Measurements from ENCODE around the gene MKKS. TPM values are rescaled to one million over a fixed set of nuclear protein-coding genes. Genes with fewer than 3 reads are reported as not detected.

The MKKS gene
- total RNA-seq, 2 experiments from 2014 or later = 7.1 to 7.5 TPM

DNA sequence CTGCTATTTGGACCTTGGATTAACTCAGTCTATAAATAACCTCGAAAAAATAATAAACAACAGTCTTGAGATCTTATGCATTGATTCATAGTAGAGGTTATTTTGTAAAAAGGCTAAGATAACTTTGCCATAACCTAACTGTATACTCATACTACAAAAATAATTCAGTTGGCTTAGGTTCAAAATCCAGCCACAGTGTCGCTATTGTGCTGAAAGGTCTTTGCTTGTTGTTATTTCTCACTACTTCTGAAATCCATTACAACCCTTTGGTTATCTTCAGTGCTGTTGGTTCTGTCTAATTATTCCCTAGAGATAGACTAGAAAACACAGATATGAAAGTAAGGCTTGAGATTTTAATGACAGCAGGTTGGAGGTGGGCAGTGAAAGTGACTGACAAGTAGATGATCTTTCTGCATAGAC, 74.4 kb downstream of the MKKS start:
- H3K36me3 Mint-ChIP-seq = no peaks in the 10 kb centered on the region
- CTCF ChIA-PET = interaction anchor here (2.6 kb wide), 1 partner anchor 43 kb away, joined by 11 read pairs; no protein-coding TSS in a partner anchor
- intact Hi-C loops (cut with micrococcal nuclease) = loop anchor here (2.0 kb wide), 2 partner anchors 43 to 381 kb away; no protein-coding TSS in a partner anchor

DNA sequence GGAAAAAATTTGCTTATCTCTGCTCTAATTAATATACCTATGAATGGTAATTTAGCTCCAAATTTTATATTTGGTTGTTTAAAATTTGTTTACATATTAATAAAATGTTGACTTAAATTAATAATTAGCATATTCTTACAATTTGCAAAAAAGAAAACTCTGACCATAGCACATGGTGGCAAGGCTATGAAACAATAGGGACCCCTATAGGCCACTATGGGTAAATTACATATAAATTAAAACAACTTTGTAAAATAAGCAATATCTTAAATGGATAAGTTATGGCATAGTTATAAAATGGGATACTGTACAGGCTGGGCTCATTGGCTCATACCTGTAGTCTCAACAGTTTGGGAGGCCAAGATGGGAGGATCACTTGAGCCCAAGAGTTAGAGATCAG, 76.0 kb downstream of the MKKS start:
- Mint-ChIP-seq H3K4me1 (ENCODE audit: low read depth) (peaks cover 5% of the 10 kb centered on the region), H3K27me3 (no peaks in the 10 kb centered on the region), H3K4me3 (no peak overlapping the region), H3K9me3 (no peaks in the 10 kb centered on the region), H3K36me3 (no peaks in the 10 kb centered on the region), H3K27ac (no peak overlapping the region)
- ChIA-PET CTCF (interaction anchor here (0.6 to 2.6 kb wide), 7 partner anchors 10 to 380 kb away, joined by 3 to 11 read pairs (median 4); no protein-coding TSS in a partner anchor), POLR2A (no interaction called here)
- DNase-seq = no peak
- intact Hi-C loops (cut with micrococcal nuclease) = loop anchor here (2.0 kb wide), 2 partner anchors 41 to 379 kb away; no protein-coding TSS in a partner anchor

More for the DNA sequence above, 74.4 kb downstream of the MKKS start:
- POLR2A ChIA-PET = no interaction called here
- Mint-ChIP-seq H3K9me3 (no peaks in the 10 kb centered on the region), H3K27ac (no peak overlapping the region), H3K4me1 (ENCODE audit: low read depth) (no peaks in the 10 kb centered on the region), H3K4me3 (no peak overlapping the region), H3K27me3 (peaks cover 2% of the 10 kb centered on the region)
- no peak for DNase-seq

GRCh38 chr20:10357061-10357708, 76.8 kb downstream of the MKKS start:
- POLR2A ChIA-PET = no interaction called here

GRCh38 chr20:10356628-10357027, 77.4 kb downstream of the MKKS start:
- no peaks in the 10 kb centered on the region for H3K36me3 Mint-ChIP-seq
- no peaks in the 10 kb centered on the region for H3K27me3 Mint-ChIP-seq
- H3K4me3 Mint-ChIP-seq = no peak overlapping the region
- intact Hi-C loops (cut with micrococcal nuclease) = no loop called here
- H3K27ac Mint-ChIP-seq = no peak overlapping the region
- H3K9me3 Mint-ChIP-seq = no peaks in the 10 kb centered on the region
- ChIA-PET CTCF (no interaction called here), POLR2A (no interaction called here)
- peaks cover 15% of the 10 kb centered on the region for H3K4me1 Mint-ChIP-seq (ENCODE audit: low read depth)
- no peak for DNase-seq

More at GRCh38 chr20:10357061-10357708, 76.8 kb downstream of the MKKS start:
- CTCF ChIA-PET = interaction anchor here (0.6 to 2.6 kb wide), 6 partner anchors 11 to 379 kb away, joined by 3 to 11 read pairs (median 4); no protein-coding TSS in a partner anchor
- Mint-ChIP-seq H3K27me3 (no peaks in the 10 kb centered on the region), H3K36me3 (no peaks in the 10 kb centered on the region), H3K9me3 (no peaks in the 10 kb centered on the region), H3K4me1 (ENCODE audit: low read depth) (peaks cover 12% of the 10 kb centered on the region), H3K27ac (no peak overlapping the region), H3K4me3 (no peak overlapping the region)
- intact Hi-C loops (cut with micrococcal nuclease) = no loop called here
- DNase-seq = no peak

GRCh38 chr20:10352934-10353824, 80.8 kb downstream of the MKKS start:
- Mint-ChIP-seq H3K36me3 (no peaks in the 10 kb centered on the region), H3K9me3 (no peaks in the 10 kb centered on the region), H3K27me3 (no peaks in the 10 kb centered on the region), H3K27ac (peak overlapping the region; percentile 50), H3K4me1 (ENCODE audit: low read depth) (peaks cover 30% of the 10 kb centered on the region), H3K4me3 (no peak overlapping the region)
- intact Hi-C loops (cut with micrococcal nuclease) = loop anchor here (5.0 kb wide), 1 partner anchor 319 kb away; the partner anchor contains the start of gene JAG1
- DNase-seq = no peak
- POLR2A ChIA-PET = interaction anchor here (3.3 kb wide), 1 partner anchor 81 kb away, joined by 16 read pairs; the partner anchor contains the start of genes MKKS and SLX4IP
- CTCF ChIA-PET = interaction anchor here (0.8 to 2.6 kb wide), 7 partner anchors 36 to 375 kb away, joined by 3 to 8 read pairs (median 5); partner anchors contain the start of gene MKKS

Other genes starting within 250 kb of the MKKS start
- gene SNAP25, start 215.4 kb downstream of the MKKS start, total RNA-seq = under 1 TPM; 0.63 to 0.67 TPM
- 1 to 10 TPM; 5.5 to 6.3 TPM for gene SLX4IP, start 1.1 kb upstream of the MKKS start, total RNA-seq
- gene JAG1, start 239.8 kb upstream of the MKKS start, total RNA-seq = under 1 TPM; 0.15 to 0.40 TPM